ENCODE results near the gene OR2T29.

OR2T29 gene

GRCh38 chr1:248590055-248590454 lies 27.5 kb upstream of the OR2T29 start:
- Histone ChIP-seq H3K36me3 (ENCODE audit: control insufficient read depth in 1 of 2, insufficient read depth in 2 of 2, low read depth in 1 of 2, low read length in 2 of 2) (no peaks in the 10 kb centered on the region), H3K23ac (ENCODE audit: low read length in 2 of 2) (no peak overlapping the region), H2BK120ac (ENCODE audit: low read depth, low read length) (no peak overlapping the region), H3K4me3 (ENCODE audit: insufficient read depth in 1 of 2, low read depth in 1 of 2, low read length in 2 of 2) (no peak overlapping the region), H4K8ac (ENCODE audit: low read length) (no peak overlapping the region), H2AK5ac (ENCODE audit: low read length, severe bottlenecking) (no peak overlapping the region), H2AFZ (ENCODE audit: low read depth, low read length) (no peak overlapping the region), H3K9me3 (ENCODE audit: control insufficient read depth, low read length) (peaks cover 14% of the 10 kb centered on the region), H3K9ac (ENCODE audit: low read length) (no peak overlapping the region), H3K4me2 (ENCODE audit: low read length, poor library complexity, severe bottlenecking) (no peak overlapping the region), H3K18ac (ENCODE audit: low read depth in 1 of 2, low read length in 2 of 2) (no peak overlapping the region), H3K14ac (ENCODE audit: low read length in 2 of 2) (no peak overlapping the region), H3K27ac (ENCODE audit: low read length, poor library complexity, severe bottlenecking) (no peak overlapping the region), H2BK15ac (ENCODE audit: low read depth, poor library complexity, severe bottlenecking) (no peak overlapping the region), H3K27me3 (ENCODE audit: control insufficient read depth in 1 of 2, insufficient read depth in 1 of 2, low read length in 2 of 2) (no peaks in the 10 kb centered on the region), H4K91ac (ENCODE audit: low read length) (peak overlapping the region; percentile 61), H3K4ac (ENCODE audit: low read depth in 1 of 2, low read length in 2 of 2) (no peak overlapping the region), H2BK12ac (ENCODE audit: low read length in 2 of 2) (no peak overlapping the region), H3K4me1 (ENCODE audit: control insufficient read depth, insufficient read depth, low read depth, low read length) (no peaks in the 10 kb centered on the region), H2BK5ac (ENCODE audit: low read depth, low read length, poor library complexity, severe bottlenecking) (no peak overlapping the region), H3K79me1 (replicated peaks; ENCODE audit: low read length, poor library complexity, severe bottlenecking) (no peaks in the 10 kb centered on the region)
- DNase-seq = no peak
- 90% methylated on average over 16 of the region's 17 CpGs for WGBS

GRCh38 chr1:248589334-248589733 lies 26.8 kb upstream of the OR2T29 start:
- no peak overlapping the region for H3K4me3 ChIP-seq (ENCODE audit: insufficient read depth in 1 of 2, low read depth in 1 of 2, low read length in 2 of 2)
- DNase-seq = no peak
- H3K9me3 ChIP-seq (ENCODE audit: control insufficient read depth, low read length) = peaks cover 14% of the 10 kb centered on the region
- H3K27ac ChIP-seq (ENCODE audit: low read length, poor library complexity, severe bottlenecking) = no peak overlapping the region
- no peak overlapping the region for H2BK5ac ChIP-seq (ENCODE audit: low read depth, low read length, poor library complexity, severe bottlenecking)
- no peak overlapping the region for H2BK120ac ChIP-seq (ENCODE audit: low read depth, low read length)
- H4K91ac ChIP-seq (ENCODE audit: low read length) = no peak overlapping the region
- H3K9ac ChIP-seq (ENCODE audit: low read length) = no peak overlapping the region
- no peak overlapping the region for H3K4ac ChIP-seq (ENCODE audit: low read depth in 1 of 2, low read length in 2 of 2)
- no peaks in the 10 kb centered on the region for H3K79me1 ChIP-seq (replicated peaks; ENCODE audit: low read length, poor library complexity, severe bottlenecking)
- H3K23ac ChIP-seq (ENCODE audit: low read length in 2 of 2) = no peak overlapping the region
- H3K4me1 ChIP-seq (ENCODE audit: control insufficient read depth, insufficient read depth, low read depth, low read length) = no peaks in the 10 kb centered on the region
- H2BK12ac ChIP-seq (ENCODE audit: low read length in 2 of 2) = no peak overlapping the region
- no peak overlapping the region for H3K14ac ChIP-seq (ENCODE audit: low read length in 2 of 2)
- no CpG with 5 or more reads among the region's 3 CpGs for WGBS
- H2AK5ac ChIP-seq (ENCODE audit: low read length, severe bottlenecking) = no peak overlapping the region
- H2BK15ac ChIP-seq (ENCODE audit: low read depth, poor library complexity, severe bottlenecking) = no peak overlapping the region
- H3K36me3 ChIP-seq (ENCODE audit: control insufficient read depth in 1 of 2, insufficient read depth in 2 of 2, low read depth in 1 of 2, low read length in 2 of 2) = no peaks in the 10 kb centered on the region
- no peaks in the 10 kb centered on the region for H3K27me3 ChIP-seq (ENCODE audit: control insufficient read depth in 1 of 2, insufficient read depth in 1 of 2, low read length in 2 of 2)
- no peak overlapping the region for H2AFZ ChIP-seq (ENCODE audit: low read depth, low read length)
- H3K4me2 ChIP-seq (ENCODE audit: low read length, poor library complexity, severe bottlenecking) = no peak overlapping the region
- no peak overlapping the region for H3K18ac ChIP-seq (ENCODE audit: low read depth in 1 of 2, low read length in 2 of 2)
- H4K8ac ChIP-seq (ENCODE audit: low read length) = no peak overlapping the region

- Histone ChIP-seq H3K9me3 (ENCODE audit: control insufficient read depth, low read length) (peaks cover 7% of the 10 kb centered on the region), H2BK5ac (ENCODE audit: low read depth, low read length, poor library complexity, severe bottlenecking) (no peak overlapping the region), H3K9ac (ENCODE audit: low read length) (no peak overlapping the region), H3K4me2 (ENCODE audit: low read length, poor library complexity, severe bottlenecking) (no peak overlapping the region), H2BK120ac (ENCODE audit: low read depth, low read length) (no peak overlapping the region), H3K27ac (ENCODE audit: low read length, poor library complexity, severe bottlenecking) (no peak overlapping the region), H3K23ac (ENCODE audit: low read length in 2 of 2) (no peak overlapping the region), H4K91ac (ENCODE audit: low read length) (no peak overlapping the region), H2AK5ac (ENCODE audit: low read length, severe bottlenecking) (no peak overlapping the region), H3K4me3 (ENCODE audit: insufficient read depth in 1 of 2, low read depth in 1 of 2, low read length in 2 of 2) (no peak overlapping the region), H4K8ac (ENCODE audit: low read length) (no peak overlapping the region), H2BK12ac (ENCODE audit: low read length in 2 of 2) (no peak overlapping the region), H3K27me3 (ENCODE audit: control insufficient read depth in 1 of 2, insufficient read depth in 1 of 2, low read length in 2 of 2) (no peaks in the 10 kb centered on the region), H3K18ac (ENCODE audit: low read depth in 1 of 2, low read length in 2 of 2) (no peak overlapping the region), H3K4ac (ENCODE audit: low read depth in 1 of 2, low read length in 2 of 2) (no peak overlapping the region), H3K4me1 (ENCODE audit: control insufficient read depth, insufficient read depth, low read depth, low read length) (no peaks in the 10 kb centered on the region), H2AFZ (ENCODE audit: low read depth, low read length) (no peak overlapping the region), H3K79me1 (replicated peaks; ENCODE audit: low read length, poor library complexity, severe bottlenecking) (no peaks in the 10 kb centered on the region), H3K36me3 (ENCODE audit: control insufficient read depth in 1 of 2, insufficient read depth in 2 of 2, low read depth in 1 of 2, low read length in 2 of 2) (no peaks in the 10 kb centered on the region), H3K14ac (ENCODE audit: low read length in 2 of 2) (no peak overlapping the region), H2BK15ac (ENCODE audit: low read depth, poor library complexity, severe bottlenecking) (no peak overlapping the region)
- DNase-seq = no peak
- WGBS = 85% methylated on average over 3 of the region's 3 CpGs
Observed at GRCh38 chr1:248585266-248585665, 22.7 kb upstream of the OR2T29 start.

GRCh38 chr1:248576260-248576980 lies 13.8 kb upstream of the OR2T29 start:
- no peak overlapping the region for H3K9ac ChIP-seq (ENCODE audit: low read length)
- H3K4me3 ChIP-seq (ENCODE audit: insufficient read depth in 1 of 2, low read depth in 1 of 2, low read length in 2 of 2) = no peak overlapping the region
- H3K27ac ChIP-seq (ENCODE audit: low read length, poor library complexity, severe bottlenecking) = no peak overlapping the region
- H2AFZ ChIP-seq (ENCODE audit: low read depth, low read length) = no peak overlapping the region
- H3K14ac ChIP-seq (ENCODE audit: low read length in 2 of 2) = no peak overlapping the region
- peaks cover 5% of the 10 kb centered on the region for H3K9me3 ChIP-seq (ENCODE audit: control insufficient read depth, low read length)
- no peak overlapping the region for H2BK15ac ChIP-seq (ENCODE audit: low read depth, poor library complexity, severe bottlenecking)
- WGBS = 89% methylated on average over 7 of the region's 9 CpGs
- no peak overlapping the region for H3K18ac ChIP-seq (ENCODE audit: low read depth in 1 of 2, low read length in 2 of 2)
- H2BK5ac ChIP-seq (ENCODE audit: low read depth, low read length, poor library complexity, severe bottlenecking) = no peak overlapping the region
- no peak overlapping the region for H2AK5ac ChIP-seq (ENCODE audit: low read length, severe bottlenecking)
- no peak overlapping the region for H4K8ac ChIP-seq (ENCODE audit: low read length)
- H3K4ac ChIP-seq (ENCODE audit: low read depth in 1 of 2, low read length in 2 of 2) = no peak overlapping the region
- H2BK120ac ChIP-seq (ENCODE audit: low read depth, low read length) = no peak overlapping the region
- H3K79me1 ChIP-seq (replicated peaks; ENCODE audit: low read length, poor library complexity, severe bottlenecking) = no peaks in the 10 kb centered on the region
- DNase-seq = no peak
- H3K23ac ChIP-seq (ENCODE audit: low read length in 2 of 2) = no peak overlapping the region
- no peaks in the 10 kb centered on the region for H3K36me3 ChIP-seq (ENCODE audit: control insufficient read depth in 1 of 2, insufficient read depth in 2 of 2, low read depth in 1 of 2, low read length in 2 of 2)
- no peak overlapping the region for H2BK12ac ChIP-seq (ENCODE audit: low read length in 2 of 2)
- H4K91ac ChIP-seq (ENCODE audit: low read length) = no peak overlapping the region
- H3K27me3 ChIP-seq (ENCODE audit: control insufficient read depth in 1 of 2, insufficient read depth in 1 of 2, low read length in 2 of 2) = no peaks in the 10 kb centered on the region
- H3K4me1 ChIP-seq (ENCODE audit: control insufficient read depth, insufficient read depth, low read depth, low read length) = no peaks in the 10 kb centered on the region
- no peak overlapping the region for H3K4me2 ChIP-seq (ENCODE audit: low read length, poor library complexity, severe bottlenecking)

Measured in mesenchymal stem cell (in vitro differentiated cells and primary cell).